PC-3 (cell line): ENCODE data around the gene APBA2.

Experiments
- EZH2 ChIP-seq: fragments of 300-600 bp; sonication (generic); IDR thresholded peaks from one replicate; pipeline ENCODE4 v1.6.1; 2017; ENCODE audit warnings: antibody characterized with exemption, mild to moderate bottlenecking, low read length; ENCODE audit not compliant: unreplicated experiment
- EZH2phosphoT487 ChIP-seq: fragments of 300-600 bp; sonication (generic); IDR thresholded peaks from 2 replicates; pipeline ENCODE4 v1.6.1; 2018; ENCODE audit warnings: mild to moderate bottlenecking, antibody characterized with exemption, low read length, borderline replicate concordance
- TF ChIP-seq, protein P1 (sequence below): fragments of 300-600 bp; sonication (generic); conservative IDR thresholded peaks from 2 replicates; pipeline ENCODE4 v1.5.1; 2017; ENCODE audit warnings: antibody characterized with exemption, low read depth, mild to moderate bottlenecking, low read length

DNA sequence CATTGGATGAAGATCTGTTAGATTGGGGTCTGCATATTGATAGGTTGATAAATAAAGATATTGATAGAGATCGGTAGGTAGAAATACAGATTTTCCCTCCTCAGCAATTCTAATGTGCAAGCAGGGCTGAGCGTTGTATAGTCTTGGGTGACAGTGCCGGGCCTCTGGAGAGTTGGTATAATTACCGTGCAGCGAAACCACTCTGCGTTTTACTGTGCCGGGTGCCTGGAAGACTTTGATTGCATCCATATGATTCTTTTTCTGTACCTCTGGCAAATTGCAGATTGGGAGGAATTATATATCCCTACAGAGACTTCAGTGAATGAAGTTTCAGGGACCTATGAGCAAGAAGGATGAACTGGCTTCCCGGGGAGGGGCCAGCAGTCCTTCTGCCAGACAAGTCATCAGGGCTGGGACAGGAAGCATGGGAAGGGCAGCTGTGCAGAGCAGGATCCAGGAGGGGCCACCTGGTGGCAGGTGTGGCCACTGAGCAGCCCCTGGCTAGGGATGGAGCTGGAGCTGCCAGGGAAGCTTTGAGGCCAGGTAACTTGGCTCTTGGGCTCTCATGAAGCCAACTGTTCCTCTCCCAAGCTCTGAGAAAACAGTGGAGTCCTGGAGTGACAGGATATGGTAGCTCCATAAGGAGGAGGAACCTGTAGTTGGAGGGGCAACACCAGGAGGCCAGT, 132.5 kb downstream of the APBA2 start:
- TF ChIP-seq, protein P1, sequence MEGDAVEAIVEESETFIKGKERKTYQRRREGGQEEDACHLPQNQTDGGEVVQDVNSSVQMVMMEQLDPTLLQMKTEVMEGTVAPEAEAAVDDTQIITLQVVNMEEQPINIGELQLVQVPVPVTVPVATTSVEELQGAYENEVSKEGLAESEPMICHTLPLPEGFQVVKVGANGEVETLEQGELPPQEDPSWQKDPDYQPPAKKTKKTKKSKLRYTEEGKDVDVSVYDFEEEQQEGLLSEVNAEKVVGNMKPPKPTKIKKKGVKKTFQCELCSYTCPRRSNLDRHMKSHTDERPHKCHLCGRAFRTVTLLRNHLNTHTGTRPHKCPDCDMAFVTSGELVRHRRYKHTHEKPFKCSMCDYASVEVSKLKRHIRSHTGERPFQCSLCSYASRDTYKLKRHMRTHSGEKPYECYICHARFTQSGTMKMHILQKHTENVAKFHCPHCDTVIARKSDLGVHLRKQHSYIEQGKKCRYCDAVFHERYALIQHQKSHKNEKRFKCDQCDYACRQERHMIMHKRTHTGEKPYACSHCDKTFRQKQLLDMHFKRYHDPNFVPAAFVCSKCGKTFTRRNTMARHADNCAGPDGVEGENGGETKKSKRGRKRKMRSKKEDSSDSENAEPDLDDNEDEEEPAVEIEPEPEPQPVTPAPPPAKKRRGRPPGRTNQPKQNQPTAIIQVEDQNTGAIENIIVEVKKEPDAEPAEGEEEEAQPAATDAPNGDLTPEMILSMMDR, result peak; percentile 65
- no peak for TF ChIP-seq EZH2
- TF ChIP-seq EZH2phosphoT487, result no peak
